Measurements from ENCODE around the gene CFAP61. TPM values are rescaled to one million over a fixed set of nuclear protein-coding genes. Genes with fewer than 3 reads are reported as not detected.

The CFAP61 gene
- total and polyA plus RNA-seq, 2 donors, result 0.23 to 0.24 TPM

- Histone ChIP-seq H3K27ac (ENCODE audit: low read depth in 1 of 2, low read length in 1 of 2) (no peak overlapping the region), H3K36me3 (ENCODE audit: control insufficient read depth in 2 of 2, insufficient read depth in 2 of 2, low read length in 1 of 2) (no peaks in the 10 kb centered on the region), H3K4me1 (ENCODE audit: control insufficient read depth in 2 of 2, insufficient read depth in 2 of 2, low read length in 2 of 2) (no peaks in the 10 kb centered on the region), H3K9me3 (ENCODE audit: control insufficient read depth in 2 of 2, insufficient read depth in 1 of 2, low read length in 1 of 2) (no peaks in the 10 kb centered on the region), H3K27me3 (ENCODE audit: control insufficient read depth in 2 of 2, insufficient read depth in 1 of 2, low read length in 1 of 2) (no peaks in the 10 kb centered on the region), H3K4me3 (ENCODE audit: low read length in 2 of 2) (no peak overlapping the region)
- no peak for DNase-seq (ENCODE audit: low read depth in 6 of 9, low spot score in 9 of 9)
- 96% methylated on average over 6 of the region's 6 CpGs for WGBS
Observed at GRCh38 chr20:20327746-20328145, 275.4 kb downstream of the CFAP61 start.

- H3K27me3 ChIP-seq (ENCODE audit: control insufficient read depth in 2 of 2, insufficient read depth in 1 of 2, low read length in 1 of 2), result no peaks in the 10 kb centered on the region
- no peak for DNase-seq (ENCODE audit: low read depth in 6 of 9, low spot score in 9 of 9)
- no peaks in the 10 kb centered on the region for H3K4me1 ChIP-seq (ENCODE audit: control insufficient read depth in 2 of 2, insufficient read depth in 2 of 2, low read length in 2 of 2)
- H3K4me3 ChIP-seq (ENCODE audit: low read length in 2 of 2), result no peak overlapping the region
- 90% methylated on average over 13 of the region's 13 CpGs for WGBS
- H3K36me3 ChIP-seq (ENCODE audit: control insufficient read depth in 2 of 2, insufficient read depth in 2 of 2, low read length in 1 of 2), result no peaks in the 10 kb centered on the region
- no peak overlapping the region for H3K27ac ChIP-seq (ENCODE audit: low read depth in 1 of 2, low read length in 1 of 2)
- no peaks in the 10 kb centered on the region for H3K9me3 ChIP-seq (ENCODE audit: control insufficient read depth in 2 of 2, insufficient read depth in 1 of 2, low read length in 1 of 2)
Observed at GRCh38 chr20:20329564-20329963, 277.2 kb downstream of the CFAP61 start.

DNA sequence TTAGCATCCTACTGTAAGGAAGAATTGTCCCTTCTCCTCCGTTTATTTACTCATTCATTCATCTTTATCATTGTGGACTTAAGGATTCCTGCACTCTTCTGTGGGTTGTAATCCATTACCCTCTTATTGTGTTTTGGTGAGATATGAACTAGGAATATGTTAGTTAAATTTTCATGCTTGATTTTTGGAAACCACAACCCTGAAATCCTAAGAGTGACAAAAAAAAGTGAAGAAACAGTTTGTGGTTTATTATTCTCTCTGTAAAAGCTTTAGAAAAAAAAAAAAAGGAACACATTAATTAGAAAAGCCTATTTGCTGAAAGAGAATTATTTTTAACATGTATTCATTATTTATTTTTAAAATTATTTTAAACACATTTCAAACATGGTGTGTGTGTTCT lies 278.8 kb downstream of the CFAP61 start:
- no peak for DNase-seq (ENCODE audit: low read depth in 6 of 9, low spot score in 9 of 9)
- 25% methylated on average over 1 of the region's 1 CpG for WGBS
- H3K27me3 ChIP-seq (ENCODE audit: control insufficient read depth in 2 of 2, insufficient read depth in 1 of 2, low read length in 1 of 2), result no peaks in the 10 kb centered on the region
- no peak overlapping the region for H3K4me3 ChIP-seq (ENCODE audit: low read length in 2 of 2)
- no peaks in the 10 kb centered on the region for H3K4me1 ChIP-seq (ENCODE audit: control insufficient read depth in 2 of 2, insufficient read depth in 2 of 2, low read length in 2 of 2)
- no peak overlapping the region for H3K27ac ChIP-seq (ENCODE audit: low read depth in 1 of 2, low read length in 1 of 2)
- H3K9me3 ChIP-seq (ENCODE audit: control insufficient read depth in 2 of 2, insufficient read depth in 1 of 2, low read length in 1 of 2), result no peaks in the 10 kb centered on the region
- H3K36me3 ChIP-seq (ENCODE audit: control insufficient read depth in 2 of 2, insufficient read depth in 2 of 2, low read length in 1 of 2), result no peaks in the 10 kb centered on the region

DNA sequence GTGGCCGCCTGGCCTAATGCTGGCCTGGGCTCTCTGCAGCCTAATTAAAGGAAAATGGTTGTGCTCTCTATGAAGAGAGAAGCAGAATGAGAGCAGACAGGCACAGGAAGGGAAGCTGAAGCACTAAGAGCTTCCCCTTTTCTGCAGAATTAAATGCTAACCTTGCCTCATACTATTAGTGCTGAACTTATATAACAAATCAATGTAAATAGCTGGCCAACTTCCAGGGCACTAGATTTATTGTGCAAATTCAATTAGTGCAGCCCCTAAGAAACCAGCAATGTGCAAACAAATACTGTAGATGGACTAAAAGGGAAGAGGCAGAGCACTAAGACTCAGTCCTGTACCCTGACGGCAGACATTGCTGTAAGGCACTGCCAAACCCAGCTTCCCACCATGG lies 279.5 kb downstream of the CFAP61 start:
- H3K4me1 ChIP-seq (ENCODE audit: control insufficient read depth in 2 of 2, insufficient read depth in 2 of 2, low read length in 2 of 2), result no peaks in the 10 kb centered on the region
- H3K9me3 ChIP-seq (ENCODE audit: control insufficient read depth in 2 of 2, insufficient read depth in 1 of 2, low read length in 1 of 2), result no peaks in the 10 kb centered on the region
- over 99% methylated on average over 2 of the region's 2 CpGs for WGBS
- H3K27ac ChIP-seq (ENCODE audit: low read depth in 1 of 2, low read length in 1 of 2), result no peak overlapping the region
- no peak overlapping the region for H3K4me3 ChIP-seq (ENCODE audit: low read length in 2 of 2)
- H3K36me3 ChIP-seq (ENCODE audit: control insufficient read depth in 2 of 2, insufficient read depth in 2 of 2, low read length in 1 of 2), result no peaks in the 10 kb centered on the region
- no peaks in the 10 kb centered on the region for H3K27me3 ChIP-seq (ENCODE audit: control insufficient read depth in 2 of 2, insufficient read depth in 1 of 2, low read length in 1 of 2)
- DNase-seq (ENCODE audit: low read depth in 6 of 9, low spot score in 9 of 9), result no peak

- Histone ChIP-seq H3K4me1 (ENCODE audit: control insufficient read depth in 2 of 2, insufficient read depth in 2 of 2, low read length in 2 of 2) (no peaks in the 10 kb centered on the region), H3K36me3 (ENCODE audit: control insufficient read depth in 2 of 2, insufficient read depth in 2 of 2, low read length in 1 of 2) (no peaks in the 10 kb centered on the region), H3K27me3 (ENCODE audit: control insufficient read depth in 2 of 2, insufficient read depth in 1 of 2, low read length in 1 of 2) (no peaks in the 10 kb centered on the region), H3K27ac (ENCODE audit: low read depth in 1 of 2, low read length in 1 of 2) (no peak overlapping the region), H3K9me3 (ENCODE audit: control insufficient read depth in 2 of 2, insufficient read depth in 1 of 2, low read length in 1 of 2) (no peaks in the 10 kb centered on the region), H3K4me3 (ENCODE audit: low read length in 2 of 2) (no peak overlapping the region)
- no peak for DNase-seq (ENCODE audit: low read depth in 6 of 9, low spot score in 9 of 9)
- WGBS, result 77% methylated on average over 6 of the region's 6 CpGs
Observed at GRCh38 chr20:20333866-20334265, 281.5 kb downstream of the CFAP61 start.

GRCh38 chr20:20334489-20334888 lies 282.2 kb downstream of the CFAP61 start:
- H3K27ac ChIP-seq (ENCODE audit: low read depth in 1 of 2, low read length in 1 of 2), result no peak overlapping the region
- no peaks in the 10 kb centered on the region for H3K27me3 ChIP-seq (ENCODE audit: control insufficient read depth in 2 of 2, insufficient read depth in 1 of 2, low read length in 1 of 2)
- DNase-seq (ENCODE audit: low read depth in 6 of 9, low spot score in 9 of 9), result no peak
- no peaks in the 10 kb centered on the region for H3K9me3 ChIP-seq (ENCODE audit: control insufficient read depth in 2 of 2, insufficient read depth in 1 of 2, low read length in 1 of 2)
- H3K36me3 ChIP-seq (ENCODE audit: control insufficient read depth in 2 of 2, insufficient read depth in 2 of 2, low read length in 1 of 2), result no peaks in the 10 kb centered on the region
- no peak overlapping the region for H3K4me3 ChIP-seq (ENCODE audit: low read length in 2 of 2)
- H3K4me1 ChIP-seq (ENCODE audit: control insufficient read depth in 2 of 2, insufficient read depth in 2 of 2, low read length in 2 of 2), result no peaks in the 10 kb centered on the region
- 19% methylated on average over 5 of the region's 5 CpGs for WGBS

DNA sequence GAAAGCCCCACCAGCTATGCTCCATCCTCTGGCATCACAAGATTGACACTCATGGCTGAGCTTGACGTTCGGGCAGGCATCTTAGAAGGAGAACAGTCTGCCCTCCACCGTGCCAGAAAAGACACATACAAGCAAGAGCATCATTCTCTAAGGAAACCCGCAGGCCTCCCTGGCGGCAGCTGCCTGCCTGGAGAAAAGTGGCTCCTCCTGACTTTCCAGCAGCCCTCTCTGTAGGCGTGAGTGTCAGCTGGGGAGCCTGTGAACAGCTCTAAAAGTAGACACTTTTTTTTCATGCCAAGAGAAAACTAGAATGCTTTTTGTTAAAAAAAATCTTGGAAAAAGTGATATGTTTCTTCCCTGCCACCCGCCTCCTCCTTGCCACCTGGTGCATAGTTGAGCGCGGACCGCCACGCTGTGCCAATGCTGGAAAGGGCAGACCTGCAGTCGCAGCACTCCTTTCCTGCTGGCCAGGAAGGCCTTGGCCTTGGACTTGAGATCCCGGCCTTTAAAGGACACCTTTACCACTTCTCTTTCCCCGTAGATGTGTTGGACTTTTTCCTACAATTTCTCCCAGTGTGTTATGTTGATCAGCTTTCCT lies 285.9 kb downstream of the CFAP61 start:
- Histone ChIP-seq H3K4me1 (ENCODE audit: control insufficient read depth in 2 of 2, insufficient read depth in 2 of 2, low read length in 2 of 2) (no peaks in the 10 kb centered on the region), H3K27me3 (ENCODE audit: control insufficient read depth in 2 of 2, insufficient read depth in 1 of 2, low read length in 1 of 2) (no peaks in the 10 kb centered on the region), H3K9me3 (ENCODE audit: control insufficient read depth in 2 of 2, insufficient read depth in 1 of 2, low read length in 1 of 2) (no peaks in the 10 kb centered on the region), H3K36me3 (ENCODE audit: control insufficient read depth in 2 of 2, insufficient read depth in 2 of 2, low read length in 1 of 2) (no peaks in the 10 kb centered on the region), H3K4me3 (ENCODE audit: low read length in 2 of 2) (no peak overlapping the region), H3K27ac (ENCODE audit: low read depth in 1 of 2, low read length in 1 of 2) (no peak overlapping the region)
- DNase-seq (ENCODE audit: low read depth in 6 of 9, low spot score in 9 of 9), result no peak
- WGBS, result 92% methylated on average over 14 of the region's 14 CpGs

DNA sequence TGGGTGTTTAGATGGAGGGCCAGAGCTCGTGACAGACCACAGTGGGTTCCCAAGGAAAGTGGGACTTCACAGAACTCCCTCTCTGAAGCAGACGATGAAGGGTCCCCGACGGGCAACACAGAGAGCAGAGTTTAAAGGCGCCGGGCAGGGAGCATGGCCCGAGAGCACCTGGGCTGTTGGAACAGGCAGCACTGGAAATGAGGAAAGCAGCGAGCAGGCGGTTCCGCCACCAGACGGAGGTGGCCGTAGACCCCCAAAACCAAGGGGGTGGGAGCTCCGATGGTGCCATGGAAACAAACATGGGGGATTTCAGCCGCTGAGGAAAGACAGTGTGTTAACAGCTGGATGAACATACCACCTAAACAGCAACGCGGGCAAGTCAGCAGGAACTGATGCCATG lies 288.1 kb downstream of the CFAP61 start:
- H3K4me1 ChIP-seq (ENCODE audit: control insufficient read depth in 2 of 2, insufficient read depth in 2 of 2, low read length in 2 of 2), result no peaks in the 10 kb centered on the region
- no peak overlapping the region for H3K27ac ChIP-seq (ENCODE audit: low read depth in 1 of 2, low read length in 1 of 2)
- H3K27me3 ChIP-seq (ENCODE audit: control insufficient read depth in 2 of 2, insufficient read depth in 1 of 2, low read length in 1 of 2), result peaks cover 0 to 2% of the 10 kb centered on the region in 2 donors
- no peak for DNase-seq (ENCODE audit: low read depth in 6 of 9, low spot score in 9 of 9)
- no peaks in the 10 kb centered on the region for H3K36me3 ChIP-seq (ENCODE audit: control insufficient read depth in 2 of 2, insufficient read depth in 2 of 2, low read length in 1 of 2)
- no peaks in the 10 kb centered on the region for H3K9me3 ChIP-seq (ENCODE audit: control insufficient read depth in 2 of 2, insufficient read depth in 1 of 2, low read length in 1 of 2)
- H3K4me3 ChIP-seq (ENCODE audit: low read length in 2 of 2), result no peak overlapping the region
- 96% methylated on average over 16 of the region's 16 CpGs for WGBS

- no peak overlapping the region for H3K27ac ChIP-seq (ENCODE audit: low read depth in 1 of 2, low read length in 1 of 2)
- no peaks in the 10 kb centered on the region for H3K9me3 ChIP-seq (ENCODE audit: control insufficient read depth in 2 of 2, insufficient read depth in 1 of 2, low read length in 1 of 2)
- H3K4me3 ChIP-seq (ENCODE audit: low read length in 2 of 2), result no peak overlapping the region
- whole genome bisulfite sequencing, result 92% methylated on average over 4 of the region's 4 CpGs
- no peaks in the 10 kb centered on the region for H3K4me1 ChIP-seq (ENCODE audit: control insufficient read depth in 2 of 2, insufficient read depth in 2 of 2, low read length in 2 of 2)
- H3K36me3 ChIP-seq (ENCODE audit: control insufficient read depth in 2 of 2, insufficient read depth in 2 of 2, low read length in 1 of 2), result no peaks in the 10 kb centered on the region
- peaks cover 0 to 2% of the 10 kb centered on the region in 2 donors for H3K27me3 ChIP-seq (ENCODE audit: control insufficient read depth in 2 of 2, insufficient read depth in 1 of 2, low read length in 1 of 2)
- no peak for DNase-seq (ENCODE audit: low read depth in 6 of 9, low spot score in 9 of 9)
Observed at GRCh38 chr20:20341371-20341770, 289.0 kb downstream of the CFAP61 start.

DNA sequence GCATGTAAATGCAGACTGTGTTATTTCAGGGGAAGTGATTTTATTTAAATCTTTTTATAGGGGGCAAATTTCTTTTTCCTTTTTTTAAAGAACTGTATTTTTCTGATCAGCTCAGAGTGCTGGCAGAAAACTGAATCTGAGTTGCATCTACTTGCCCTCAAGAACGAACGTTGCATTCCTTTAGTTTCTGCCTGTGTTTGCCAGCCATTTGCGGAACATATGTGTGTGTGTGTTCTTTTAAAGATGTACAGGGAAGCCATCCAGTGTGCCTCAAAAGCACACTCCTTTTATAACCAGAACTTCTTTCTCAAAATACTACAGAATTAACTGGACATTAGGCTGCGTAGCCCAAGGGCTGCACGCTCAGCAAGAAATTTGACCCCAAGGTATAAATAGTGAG lies 289.7 kb downstream of the CFAP61 start:
- no peaks in the 10 kb centered on the region for H3K36me3 ChIP-seq (ENCODE audit: control insufficient read depth in 2 of 2, insufficient read depth in 2 of 2, low read length in 1 of 2)
- no peak overlapping the region for H3K27ac ChIP-seq (ENCODE audit: low read depth in 1 of 2, low read length in 1 of 2)
- 93% methylated on average over 5 of the region's 5 CpGs for WGBS

More for the DNA sequence above, 289.7 kb downstream of the CFAP61 start:
- Histone ChIP-seq H3K4me1 (ENCODE audit: control insufficient read depth in 2 of 2, insufficient read depth in 2 of 2, low read length in 2 of 2) (no peaks in the 10 kb centered on the region), H3K4me3 (ENCODE audit: low read length in 2 of 2) (no peak overlapping the region), H3K27me3 (ENCODE audit: control insufficient read depth in 2 of 2, insufficient read depth in 1 of 2, low read length in 1 of 2) (peaks cover 0 to 2% of the 10 kb centered on the region in 2 donors), H3K9me3 (ENCODE audit: control insufficient read depth in 2 of 2, insufficient read depth in 1 of 2, low read length in 1 of 2) (no peaks in the 10 kb centered on the region)
- DNase-seq (ENCODE audit: low read depth in 6 of 9, low spot score in 9 of 9), result no peak
